Peyer's patch (tissue), 4 donors: ENCODE results near the gene PIAS1.

ENCODE experiments used
- CTCF ChIP-seq, 6 experiments: fragments of 450-650 bp in 4 of 6; fragments of 200-600 bp in 2 of 6; sonication (generic) in 1 of 6; IDR thresholded peaks; one replicate each; pipeline ENCODE4 v1.5.1; 2017 to 2019; ENCODE audit warnings: antibody characterized with exemption in 6 of 6, mild to moderate bottlenecking in 3 of 6, moderate library complexity in 1 of 6
- POLR2A ChIP-seq, 2 donors: fragments of 450-650 bp; IDR thresholded peaks; one replicate each; pipeline ENCODE4 v1.5.1; 2017; ENCODE audit warnings: antibody characterized with exemption in 2 of 2, mild to moderate bottlenecking in 2 of 2, moderate library complexity in 2 of 2

GRCh38 chr15:68027388-68027787, 26.7 kb upstream of the PIAS1 start:
- no peak for TF ChIP-seq CTCF (IDR thresholded peaks at IDR 0.05)
- TF ChIP-seq POLR2A (IDR thresholded peaks at IDR 0.05), result no peak
